Globus pallidus (tissue), 1 donor: ENCODE measurements around the gene ZXDC.
A peak's percentile ranks its signal among the peaks of the same experiment; 100 is the strongest.

Experiments
- DNase-seq: peaks from one replicate; pipeline ENCODE4 v3.0.0-alpha.2; 2015; ENCODE audit warnings: low spot score

The ZXDC gene

GRCh38 chr3:126394179-126394976 is 81.3 kb downstream of the ZXDC start, which contains the start of gene CFAP100:
Gene CFAP100 (plus strand): TSS chr3:126394909. CDS start chr3:126396001, 1,092 bp downstream.
- peak; percentile 47 for DNase-seq

GRCh38 chr3:126393563-126393962 is 82.1 kb downstream of the ZXDC start:
- no peak for DNase-seq

GRCh38 chr3:126392246-126392645 is 83.4 kb downstream of the ZXDC start:
- DNase-seq: no peak

GRCh38 chr3:126391631-126392030 is 84.1 kb downstream of the ZXDC start:
- DNase-seq: no peak

- no peak for DNase-seq
Measured at GRCh38 chr3:126390751-126391150, 84.9 kb downstream of the ZXDC start.

GRCh38 chr3:126390201-126390600 is 85.5 kb downstream of the ZXDC start:
- no peak for DNase-seq

- no peak for DNase-seq
Measured at GRCh38 chr3:126389794-126390146, 85.9 kb downstream of the ZXDC start.

- DNase-seq: peak; percentile 89
Measured at GRCh38 chr3:126389112-126389793, 86.4 kb downstream of the ZXDC start.
